Colonic mucosa (tissue), 4 donors: ENCODE data around the gene OLFM2. TPM values are rescaled to one million over a fixed set of nuclear protein-coding genes. Genes with fewer than 3 reads are reported as not detected.

Source experiments
- DNase-seq: peaks from one replicate; pipeline ENCODE4 v3.0.0-alpha.2; 2020
- H3K27ac ChIP-seq: fragments of 200-600 bp; one replicate; pipeline ENCODE4 v1.8.0; 2021
- H3K27me3 ChIP-seq: fragments of 200-600 bp; one replicate; pipeline ENCODE4 v1.8.0; 2021
- H3K36me3 ChIP-seq: fragments of 200-600 bp; one replicate; pipeline ENCODE4 v1.8.0; 2021
- H3K4me1 ChIP-seq: fragments of 200-600 bp; one replicate; pipeline ENCODE4 v1.8.0; 2021; ENCODE audit warnings: mild to moderate bottlenecking
- H3K4me3 ChIP-seq: fragments of 200-600 bp; one replicate; pipeline ENCODE4 v1.8.0; 2021
- H3K9ac ChIP-seq, 2 donors: one replicate each; pipeline ENCODE4 v1.7.0; 2013; ENCODE audit warnings: control low read depth in 2 of 2, low read depth in 2 of 2, low read length in 2 of 2
- H3K9me3 ChIP-seq: fragments of 200-600 bp; one replicate; pipeline ENCODE4 v1.8.0; 2021
- intact Hi-C: fragments of 100-400 bp; cut with DNase I; formaldehyde crosslinking; loops from one replicate; pipeline ENCODE4 v1.14.1; 2022
- total RNA-seq, 2 donors: library from RNA; stranded (reverse); fragmentation: NEBNext Ultra II Directional in 1 of 2; extraction: Animal tissue kit (Norgen Biotek cat#: 25700) in 1 of 2; gene quantifications; one replicate each; pipeline ENCODE4 v1.2.1, GENCODE V29; 2021
- TF ChIP-seq, protein P1 (sequence below): fragments of 200-600 bp; IDR thresholded peaks from one replicate; pipeline ENCODE4 v1.8.0; 2022; ENCODE audit warnings: antibody characterized with exemption, mild to moderate bottlenecking
- donor health status: healthy.
- donor health status: DM: no; HTN: no; CAD: no.
- donor health status: DM: no; HTN: no; CAD: no.

The OLFM2 gene
- total RNA-seq, 2 donors from 2014 or later, result 1.2 to 1.9 TPM

DNA sequence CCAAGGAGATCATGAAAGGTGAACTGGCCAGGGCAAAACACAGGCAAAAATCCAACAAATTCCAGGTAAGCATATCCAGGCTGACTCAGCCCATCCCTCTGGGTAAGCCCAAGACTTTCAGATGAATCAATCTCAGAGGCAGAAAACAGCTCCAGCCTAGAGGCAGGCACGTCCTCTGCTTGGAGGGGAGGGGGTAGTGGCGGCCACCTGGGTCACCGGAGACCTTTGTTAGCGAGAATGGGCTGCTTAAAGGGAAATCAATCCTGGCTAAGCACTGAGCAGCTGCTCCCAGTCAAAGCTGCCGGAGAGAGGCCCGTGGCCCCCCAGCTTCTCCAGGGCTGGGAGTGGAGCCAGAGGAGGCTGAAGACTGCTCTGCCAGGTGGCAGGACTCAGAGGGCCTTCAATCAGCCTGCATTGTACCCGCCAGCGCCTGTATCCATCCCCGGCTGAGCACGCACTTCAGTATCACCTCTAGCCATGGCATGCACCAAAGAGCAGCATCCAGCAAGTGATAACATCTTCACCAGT, 53.0 kb downstream of the OLFM2 start:
- intact Hi-C loops, result no loop called here
- Histone ChIP-seq H3K4me3 (no peak overlapping the region), H3K27me3 (no peaks in the 10 kb centered on the region), H3K4me1 (no peaks in the 10 kb centered on the region), H3K9ac (no peak overlapping the region), H3K27ac (no peak overlapping the region), H3K36me3 (no peaks in the 10 kb centered on the region), H3K9me3 (no peaks in the 10 kb centered on the region)
- TF ChIP-seq, protein P1, sequence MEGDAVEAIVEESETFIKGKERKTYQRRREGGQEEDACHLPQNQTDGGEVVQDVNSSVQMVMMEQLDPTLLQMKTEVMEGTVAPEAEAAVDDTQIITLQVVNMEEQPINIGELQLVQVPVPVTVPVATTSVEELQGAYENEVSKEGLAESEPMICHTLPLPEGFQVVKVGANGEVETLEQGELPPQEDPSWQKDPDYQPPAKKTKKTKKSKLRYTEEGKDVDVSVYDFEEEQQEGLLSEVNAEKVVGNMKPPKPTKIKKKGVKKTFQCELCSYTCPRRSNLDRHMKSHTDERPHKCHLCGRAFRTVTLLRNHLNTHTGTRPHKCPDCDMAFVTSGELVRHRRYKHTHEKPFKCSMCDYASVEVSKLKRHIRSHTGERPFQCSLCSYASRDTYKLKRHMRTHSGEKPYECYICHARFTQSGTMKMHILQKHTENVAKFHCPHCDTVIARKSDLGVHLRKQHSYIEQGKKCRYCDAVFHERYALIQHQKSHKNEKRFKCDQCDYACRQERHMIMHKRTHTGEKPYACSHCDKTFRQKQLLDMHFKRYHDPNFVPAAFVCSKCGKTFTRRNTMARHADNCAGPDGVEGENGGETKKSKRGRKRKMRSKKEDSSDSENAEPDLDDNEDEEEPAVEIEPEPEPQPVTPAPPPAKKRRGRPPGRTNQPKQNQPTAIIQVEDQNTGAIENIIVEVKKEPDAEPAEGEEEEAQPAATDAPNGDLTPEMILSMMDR, result no peak
- no peak for DNase-seq

DNA sequence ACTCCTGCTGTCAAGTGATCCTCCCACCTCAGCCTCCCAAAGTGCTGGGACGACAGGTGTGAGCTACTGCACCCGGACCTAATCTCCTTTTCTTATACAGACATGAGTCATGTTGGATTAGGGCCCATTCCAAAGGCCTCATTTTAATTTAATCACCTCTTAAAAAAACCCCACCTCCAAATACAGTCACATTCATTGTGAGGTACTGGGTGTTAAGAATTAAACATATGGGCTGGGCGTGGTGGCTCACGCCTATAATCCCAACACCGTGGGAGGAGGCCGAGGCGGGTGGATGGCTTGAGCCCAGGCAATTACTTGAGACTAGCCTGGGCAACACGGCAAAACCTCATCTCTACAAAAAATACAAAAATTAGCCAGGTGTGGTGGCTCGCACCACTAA, 54.6 kb downstream of the OLFM2 start:
- Histone ChIP-seq H3K27me3 (no peaks in the 10 kb centered on the region), H3K4me3 (no peak overlapping the region), H3K4me1 (no peaks in the 10 kb centered on the region), H3K36me3 (no peaks in the 10 kb centered on the region), H3K27ac (no peak overlapping the region), H3K9ac (no peak overlapping the region), H3K9me3 (no peaks in the 10 kb centered on the region)
- intact Hi-C loops, result no loop called here
- DNase-seq, result peak; percentile 75
- TF ChIP-seq, protein P1, result no peak

DNA sequence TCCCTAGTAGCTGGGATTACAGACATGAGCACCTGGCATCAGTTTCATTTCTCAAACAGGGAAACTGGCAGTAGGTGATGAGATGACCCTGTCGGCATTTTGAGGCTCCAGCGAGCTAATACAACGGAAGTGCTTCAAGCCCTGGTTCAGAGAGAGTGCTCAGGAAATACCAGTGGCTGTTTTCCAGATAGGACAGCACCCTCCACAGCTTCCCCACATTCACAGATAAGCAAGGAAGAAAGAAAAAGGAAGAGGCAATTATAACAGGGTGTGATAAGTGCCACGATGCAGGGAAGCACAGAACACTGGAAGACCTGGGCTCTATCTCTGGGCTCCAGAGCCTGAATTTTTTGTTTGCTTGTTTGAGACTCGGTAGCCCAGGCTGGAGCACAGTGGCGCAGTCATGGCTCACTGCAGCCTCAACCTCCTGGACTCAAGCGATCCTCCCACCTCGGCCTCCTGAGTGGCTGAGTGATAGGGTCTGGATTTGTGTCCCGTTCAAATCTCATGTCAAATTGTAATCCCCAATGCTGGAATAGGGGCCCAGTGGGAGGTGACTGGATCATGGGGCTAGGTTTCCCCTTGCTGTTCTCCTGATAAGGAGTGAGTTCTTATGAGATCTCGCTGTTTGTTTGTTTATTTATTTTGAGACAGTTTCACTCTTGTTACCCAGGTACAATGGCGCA, 57.7 kb downstream of the OLFM2 start:
- no peaks in the 10 kb centered on the region for H3K36me3 ChIP-seq
- intact Hi-C loops, result no loop called here
- H3K4me3 ChIP-seq, result no peak overlapping the region
- DNase-seq, result no peak
- no peaks in the 10 kb centered on the region for H3K4me1 ChIP-seq
- no peak overlapping the region for H3K9ac ChIP-seq
- H3K9me3 ChIP-seq, result no peaks in the 10 kb centered on the region
- H3K27ac ChIP-seq, result no peak overlapping the region
- TF ChIP-seq, protein P1, result no peak
- no peaks in the 10 kb centered on the region for H3K27me3 ChIP-seq

DNA sequence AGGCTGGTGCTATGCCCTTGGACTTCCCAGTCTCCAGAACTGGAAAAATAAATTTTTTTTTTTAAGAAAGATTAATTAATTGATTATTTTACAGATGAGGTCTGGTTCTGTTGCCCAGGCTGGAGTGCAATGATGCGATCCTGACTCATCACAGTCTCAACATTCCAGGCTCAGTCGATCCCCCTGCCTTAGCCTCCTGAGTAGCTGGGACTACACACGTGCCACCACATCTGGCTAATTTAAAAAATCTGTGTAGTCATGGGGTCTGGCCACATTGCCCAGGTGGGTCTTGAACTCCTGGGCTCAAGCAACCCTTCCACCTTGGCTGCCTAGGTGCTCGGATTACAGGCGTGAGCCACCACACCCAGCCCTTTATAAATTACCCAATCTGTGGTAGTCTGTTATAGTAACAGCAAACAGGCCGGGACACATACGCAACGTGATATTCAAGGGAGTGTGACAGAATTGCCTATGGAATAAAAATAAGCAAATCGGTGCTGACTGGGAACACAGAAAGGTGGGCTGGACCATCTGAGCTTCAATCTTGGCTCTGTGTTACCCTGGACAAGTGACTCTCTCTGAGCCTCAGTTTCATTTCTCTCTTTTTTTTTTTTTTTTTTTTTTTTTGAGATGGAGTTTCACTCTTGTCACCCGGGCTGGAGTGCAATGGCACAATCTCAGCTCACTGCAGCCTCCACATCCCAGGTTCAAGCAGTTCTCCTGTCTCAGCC, 58.4 kb downstream of the OLFM2 start:
- H3K9me3 ChIP-seq, result no peaks in the 10 kb centered on the region

DNA sequence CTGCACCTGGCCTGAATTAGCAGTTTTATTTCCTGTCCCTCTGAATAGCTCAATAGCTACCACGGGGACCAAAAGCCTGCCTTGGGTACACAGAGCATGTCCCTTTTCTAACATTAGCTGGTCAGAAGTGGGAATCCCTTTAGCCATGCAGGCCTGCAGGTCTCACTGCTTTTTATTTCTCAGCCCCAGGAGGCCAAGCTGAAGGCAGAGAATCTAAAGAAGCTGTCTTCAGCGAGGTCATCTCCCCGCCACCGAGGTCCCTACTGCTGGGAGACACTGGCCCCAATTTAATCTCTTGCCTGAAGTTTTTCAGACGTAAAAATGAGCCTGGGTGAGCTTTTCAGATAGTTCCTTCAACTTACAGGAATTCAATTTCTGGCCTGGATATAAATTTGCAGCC, 60.5 kb downstream of the OLFM2 start:
- Histone ChIP-seq H3K4me3 (no peak overlapping the region), H3K9me3 (no peaks in the 10 kb centered on the region), H3K4me1 (no peaks in the 10 kb centered on the region), H3K36me3 (no peaks in the 10 kb centered on the region), H3K27ac (no peak overlapping the region), H3K9ac (no peak overlapping the region), H3K27me3 (no peaks in the 10 kb centered on the region)
- no peak for DNase-seq
- intact Hi-C loops, result no loop called here
- TF ChIP-seq, protein P1, result no peak

More for the DNA sequence above, 58.4 kb downstream of the OLFM2 start:
- H3K4me1 ChIP-seq, result no peaks in the 10 kb centered on the region
- H3K4me3 ChIP-seq, result no peak overlapping the region
- intact Hi-C loops, result no loop called here
- H3K27ac ChIP-seq, result no peak overlapping the region
- DNase-seq, result no peak
- no peaks in the 10 kb centered on the region for H3K27me3 ChIP-seq
- no peaks in the 10 kb centered on the region for H3K36me3 ChIP-seq
- no peak overlapping the region for H3K9ac ChIP-seq
- TF ChIP-seq, protein P1, result no peak
